ENCODE measurements around the gene CNOT1.
A peak's percentile ranks its signal among the peaks of the same experiment; 100 is the strongest.
"Not testable (repeated sequence)": the region's sequence is repeated elsewhere in the genome, so short reads cannot be mapped to it uniquely, and the experiment has no call there.

CNOT1 gene

DNA sequence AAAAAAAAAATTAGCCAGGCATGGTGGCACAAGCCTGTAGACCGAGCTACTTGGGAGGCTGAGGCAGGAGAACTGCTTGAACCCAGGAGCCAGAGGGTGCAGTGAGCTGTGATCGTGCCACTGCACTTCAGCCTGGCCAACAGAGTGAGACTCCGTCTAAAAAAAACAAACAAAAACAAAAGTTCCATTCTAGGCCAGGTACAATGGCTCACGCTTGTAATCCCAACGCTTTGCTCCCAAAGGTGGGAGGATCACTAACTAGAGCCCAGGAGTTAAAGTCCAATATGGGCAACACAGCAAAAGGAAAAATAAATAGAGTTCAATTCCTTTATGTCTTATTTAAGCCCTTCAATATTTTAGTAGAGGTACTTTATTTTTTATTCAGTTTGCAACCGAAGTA lies 47.5 kb downstream of the CNOT1 start:
- no peak for DNase-seq

DNA sequence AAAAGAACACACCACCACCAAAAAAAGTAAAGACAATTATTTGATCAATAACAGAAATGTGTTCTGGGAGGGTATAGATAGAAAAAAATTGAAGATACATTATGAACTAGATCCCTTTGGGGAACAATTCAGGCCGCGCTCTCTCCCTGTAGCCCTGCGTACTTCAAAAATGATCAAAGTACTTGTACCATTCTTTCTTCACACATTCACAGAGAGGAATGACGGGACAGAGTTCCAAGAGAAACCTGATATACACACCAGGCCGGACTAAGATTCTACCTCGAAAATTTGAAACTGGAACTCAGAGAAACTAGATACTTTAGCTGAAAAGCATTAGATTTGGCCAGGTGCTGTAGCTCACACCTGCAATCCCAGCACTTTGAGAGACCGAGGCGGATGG lies 50.0 kb downstream of the CNOT1 start:
- no peak for DNase-seq

DNA sequence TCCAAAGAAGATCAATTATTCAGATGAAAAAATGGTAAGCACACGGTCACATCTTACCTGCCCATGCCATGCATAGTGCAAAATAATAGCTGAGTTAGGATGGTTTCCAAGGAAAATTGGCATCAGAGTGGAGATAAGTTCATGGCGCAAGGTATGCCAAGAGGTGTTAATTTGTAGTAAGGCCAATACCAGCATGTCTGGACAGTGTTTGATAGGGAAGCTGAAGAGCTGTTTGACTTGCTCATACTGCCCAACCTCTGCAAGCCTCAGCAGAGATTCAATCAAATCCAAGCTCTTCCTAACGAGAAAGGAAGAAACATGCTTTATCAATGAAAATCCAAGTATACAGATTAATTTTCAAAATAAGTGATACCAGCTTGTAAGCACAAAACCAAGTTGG lies 51.0 kb downstream of the CNOT1 start:
- DNase-seq, result no peak

DNA sequence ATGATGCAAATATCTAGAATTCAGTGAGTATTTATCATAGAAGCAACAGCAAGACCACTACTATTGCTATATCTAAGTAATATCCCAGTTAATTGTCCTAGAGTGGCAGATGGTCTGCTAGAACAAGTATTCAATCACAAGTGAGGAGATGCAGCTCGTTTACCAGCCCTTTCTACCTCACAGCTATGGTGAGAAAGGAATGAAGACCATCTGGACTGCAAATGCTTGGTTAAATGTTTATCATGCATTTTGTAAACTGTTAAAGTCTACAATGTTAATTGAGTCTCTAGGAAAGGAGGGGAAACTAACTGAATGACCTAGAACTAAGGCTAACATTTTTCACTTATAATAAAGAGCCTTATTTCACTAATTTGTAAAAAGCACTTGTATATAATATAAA lies 52.5 kb downstream of the CNOT1 start:
- DNase-seq, result no peak

DNA sequence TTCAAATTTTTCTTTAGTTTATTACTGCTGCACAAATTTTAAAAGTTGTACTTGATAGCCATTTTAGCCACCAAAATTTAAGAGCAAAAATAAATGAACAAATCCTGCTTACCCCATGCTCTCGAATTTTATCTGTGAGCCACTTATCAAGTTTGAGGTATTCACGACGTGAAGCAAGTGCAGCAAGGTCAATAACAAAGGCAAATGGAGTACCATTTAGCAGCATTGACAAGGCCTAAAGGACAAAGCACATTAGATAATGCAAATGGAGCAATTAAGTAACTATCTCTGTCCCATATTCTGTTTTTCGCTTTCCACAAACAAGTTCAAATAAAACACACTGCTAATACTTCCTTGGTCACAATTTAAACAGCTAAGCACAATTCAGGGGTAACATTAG lies 54.7 kb downstream of the CNOT1 start:
- no peak for DNase-seq

DNA sequence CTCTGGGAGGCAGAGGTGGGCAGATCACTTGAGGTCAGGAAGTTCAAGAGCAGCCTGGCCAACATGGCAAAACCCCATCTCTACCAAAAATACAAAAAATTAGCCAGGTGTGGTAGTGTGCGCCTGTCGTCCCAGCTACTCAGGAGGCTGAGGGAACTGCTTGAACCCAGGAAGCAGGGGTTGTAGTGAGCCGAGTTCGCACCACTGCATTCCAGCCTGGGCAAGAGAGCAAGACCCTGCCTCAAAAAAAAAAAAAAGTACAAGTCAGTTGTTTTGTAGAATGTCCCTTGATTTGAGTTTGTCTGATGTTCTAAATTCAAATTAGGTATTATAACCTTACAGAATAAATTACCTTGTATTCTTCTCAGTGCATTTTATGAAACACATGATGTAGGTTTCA lies 63.9 kb downstream of the CNOT1 start:
- not testable (repeated sequence) for DNase-seq

DNA sequence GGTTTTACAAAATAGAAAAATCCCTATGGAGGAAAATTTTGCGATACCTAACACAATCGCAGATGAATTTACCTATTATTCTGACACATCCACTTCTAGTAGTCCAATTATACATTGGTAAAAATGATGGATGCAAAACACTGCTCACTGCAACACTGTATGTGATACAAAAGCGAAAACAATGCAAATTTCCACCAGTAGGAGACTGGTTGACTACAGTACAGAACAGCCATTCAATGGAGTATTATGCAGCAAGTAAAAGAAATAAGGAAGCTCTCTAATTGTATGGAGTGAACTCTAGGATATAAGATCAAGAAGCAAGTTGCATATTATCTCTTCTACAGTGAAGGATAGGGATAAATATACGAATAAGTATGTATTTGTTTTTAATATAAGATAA lies 65.9 kb downstream of the CNOT1 start:
- peak in 1 of 4 experiments; percentile 8 for DNase-seq

DNA sequence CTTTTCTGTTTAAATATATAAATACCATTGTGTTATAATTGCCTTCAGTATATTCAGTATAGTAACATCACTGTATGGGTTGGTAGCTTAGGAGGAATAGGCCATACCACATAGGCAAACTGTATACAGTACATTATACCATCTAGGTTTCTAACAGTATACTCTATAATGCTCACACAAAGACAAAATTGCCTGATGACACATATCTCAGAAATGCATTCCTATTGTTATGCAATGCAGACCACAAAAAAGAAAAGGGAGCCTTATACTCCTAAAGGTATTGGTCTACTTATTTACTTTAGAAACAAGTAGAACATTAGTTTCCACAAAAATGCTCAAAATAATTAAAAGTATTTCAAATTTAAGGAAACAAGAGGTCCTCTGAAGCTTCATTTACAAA lies 66.4 kb downstream of the CNOT1 start:
- no peak for DNase-seq

DNA sequence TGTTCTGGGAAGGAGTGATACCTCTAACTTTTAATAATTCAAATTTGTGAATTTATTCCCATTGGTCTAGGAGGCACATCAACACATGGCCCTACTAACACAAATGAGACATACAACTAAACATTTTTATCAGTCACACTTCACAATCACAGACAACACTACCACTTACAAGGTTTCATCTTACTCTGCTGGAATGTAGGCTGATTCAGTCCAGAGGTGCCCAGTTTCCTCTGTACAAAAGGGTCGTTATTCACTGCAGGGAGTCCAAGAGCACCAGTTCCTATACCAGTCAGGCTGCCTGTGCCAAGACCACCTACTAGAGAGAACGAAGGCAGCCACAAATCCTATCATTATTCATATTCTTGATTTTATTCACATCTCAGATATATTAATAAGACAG lies 72.9 kb downstream of the CNOT1 start:
- DNase-seq, result no peak

DNA sequence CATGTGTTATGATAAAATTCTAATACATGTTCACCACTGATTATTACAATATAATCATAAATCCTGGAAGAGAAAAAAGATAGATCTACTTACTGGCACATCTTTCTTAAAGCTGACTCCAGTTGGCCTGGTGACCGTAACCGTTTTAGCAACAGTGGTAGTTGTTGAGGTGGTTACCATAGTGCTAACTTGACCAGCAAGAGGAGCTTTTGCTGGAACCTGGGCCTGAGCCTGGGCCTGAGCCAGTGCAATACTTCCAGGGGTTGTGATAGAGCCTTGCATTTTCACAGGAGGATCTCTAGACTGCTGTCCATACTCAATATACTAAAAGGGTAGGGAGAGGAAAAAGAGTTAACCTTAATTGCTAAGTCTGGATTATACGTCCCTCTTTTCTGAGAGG lies 78.1 kb downstream of the CNOT1 start:
- DNase-seq, result no peak

DNA sequence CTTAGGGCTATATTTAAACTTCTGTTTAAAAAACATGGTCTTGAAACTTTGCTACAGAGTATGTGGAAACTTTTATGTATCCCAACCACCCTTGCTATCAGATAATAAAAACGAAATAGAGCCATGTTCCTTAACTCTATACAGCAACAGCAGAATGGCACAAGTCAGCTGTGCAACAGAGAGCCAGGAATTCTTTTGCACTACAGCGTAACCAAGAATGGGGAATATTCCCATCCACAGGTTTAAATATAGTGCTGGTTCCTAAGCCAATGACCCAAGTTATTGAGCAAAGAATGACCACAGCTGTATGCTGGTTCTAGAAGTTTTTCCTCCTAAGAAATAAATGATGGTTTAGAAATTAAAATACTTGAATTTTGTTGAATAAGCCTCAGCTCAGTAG lies 81.2 kb downstream of the CNOT1 start:
- DNase-seq, result no peak

DNA sequence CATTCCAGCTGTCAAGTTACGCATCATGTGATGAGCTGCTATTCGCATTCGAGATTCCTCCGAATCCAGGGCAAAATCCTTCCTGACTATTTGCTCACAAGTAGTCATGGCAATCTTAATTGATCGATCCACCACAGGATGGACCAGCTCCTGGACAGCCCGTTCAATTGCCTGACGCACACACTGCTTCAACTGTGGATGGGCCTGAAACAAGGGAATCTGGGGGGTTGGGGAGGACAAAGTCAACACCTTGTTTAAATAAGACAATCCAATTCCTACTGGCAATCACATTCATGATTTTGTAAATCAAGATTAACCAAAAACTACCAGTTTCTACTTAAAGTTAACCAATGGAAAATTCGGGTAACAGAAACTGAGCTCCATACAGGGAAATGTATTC lies 85.9 kb downstream of the CNOT1 start:
- DNase-seq, result no peak

DNA sequence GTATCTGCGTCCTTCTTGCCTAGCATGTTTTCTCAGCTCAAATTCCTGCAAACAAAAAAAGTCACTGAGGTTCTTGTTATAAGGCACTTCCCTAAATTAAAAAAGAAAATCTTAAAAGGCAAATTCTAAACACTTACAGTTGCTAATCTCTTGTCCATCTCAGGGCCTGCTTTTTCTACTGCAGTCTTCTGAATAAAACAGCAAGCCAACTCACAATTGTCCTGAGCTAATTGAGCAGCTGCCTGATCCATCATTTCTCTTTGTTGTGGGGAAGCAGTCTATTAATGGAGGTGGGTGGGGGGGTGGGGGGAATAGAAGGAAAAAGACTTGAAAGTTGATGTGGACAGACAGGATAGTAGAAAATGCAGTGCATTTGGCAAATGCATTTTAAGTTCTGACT lies 87.3 kb downstream of the CNOT1 start:
- no peak for DNase-seq

DNA sequence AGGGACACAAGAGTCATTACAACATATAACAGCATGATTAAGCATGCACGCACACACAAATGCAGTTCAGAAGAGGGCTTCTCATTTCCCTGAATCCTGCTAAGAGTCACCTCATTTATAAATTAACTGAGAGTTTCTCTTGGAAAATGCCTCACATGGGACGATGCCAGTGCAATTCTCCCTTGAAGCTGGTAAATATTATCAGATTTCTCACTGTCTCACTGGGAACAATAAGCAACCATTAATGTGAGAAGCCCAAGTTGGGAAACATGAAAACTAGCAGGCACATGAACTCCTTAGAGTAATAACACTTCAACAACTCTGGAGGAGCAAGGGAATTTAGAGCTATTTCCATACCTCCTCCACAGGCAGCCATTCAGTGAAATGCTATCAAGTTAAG lies 87.9 kb downstream of the CNOT1 start:
- no peak for DNase-seq

DNA sequence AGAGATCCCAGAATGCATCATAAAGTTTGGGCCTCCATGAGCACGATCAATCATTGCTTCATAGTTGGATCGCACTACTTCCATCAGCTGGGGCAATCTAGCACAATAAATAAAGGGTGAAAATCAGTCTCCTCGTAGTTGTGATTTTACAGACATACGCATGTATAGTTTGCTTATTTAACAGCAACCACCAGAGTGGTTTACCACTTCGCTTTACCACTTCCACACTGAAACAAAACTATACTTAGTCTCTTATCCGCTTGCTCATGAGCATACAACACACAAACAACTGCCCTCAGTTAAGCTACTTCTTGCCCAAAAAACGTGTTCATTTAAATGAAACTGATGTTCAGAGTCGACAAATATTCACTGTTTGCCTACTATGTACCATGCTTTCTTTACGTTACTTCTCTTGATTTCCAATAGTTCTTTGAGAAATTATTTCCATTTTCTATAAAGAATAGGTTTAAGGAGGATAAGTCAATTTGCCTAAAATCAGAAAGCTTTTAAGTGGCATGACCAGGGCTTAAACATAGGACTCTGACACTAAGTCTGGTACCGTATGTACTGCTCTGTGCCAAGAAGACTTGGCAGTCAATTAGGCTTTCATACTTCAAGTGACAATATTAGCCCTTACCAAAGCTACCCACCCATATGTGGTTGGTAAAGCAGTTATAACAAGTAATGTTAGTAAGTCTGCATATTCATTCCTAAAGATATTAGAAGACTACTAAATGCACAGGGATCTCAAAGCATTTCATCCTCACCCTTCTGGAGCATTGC lies 92.3 kb downstream of the CNOT1 start:
- DNase-seq, result no peak

DNA sequence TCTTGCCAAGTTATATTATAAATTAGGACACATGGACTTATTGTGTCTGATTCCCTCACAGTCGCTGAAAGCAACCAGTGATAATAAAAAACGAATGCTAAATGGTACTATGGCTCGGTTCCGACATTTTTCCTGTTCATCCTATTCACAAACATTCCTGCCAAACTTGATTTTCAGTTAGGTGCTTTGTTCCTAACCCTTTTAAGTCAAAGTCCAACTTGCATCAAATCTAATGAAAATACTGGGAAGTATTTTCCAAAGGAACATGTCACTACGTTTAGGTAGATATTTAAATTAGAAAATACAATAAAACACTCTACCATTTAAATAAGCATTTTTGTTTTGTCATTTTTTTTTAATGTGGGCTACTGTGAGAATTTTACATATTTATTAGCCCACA lies 93.3 kb downstream of the CNOT1 start:
- DNase-seq, result no peak

DNA sequence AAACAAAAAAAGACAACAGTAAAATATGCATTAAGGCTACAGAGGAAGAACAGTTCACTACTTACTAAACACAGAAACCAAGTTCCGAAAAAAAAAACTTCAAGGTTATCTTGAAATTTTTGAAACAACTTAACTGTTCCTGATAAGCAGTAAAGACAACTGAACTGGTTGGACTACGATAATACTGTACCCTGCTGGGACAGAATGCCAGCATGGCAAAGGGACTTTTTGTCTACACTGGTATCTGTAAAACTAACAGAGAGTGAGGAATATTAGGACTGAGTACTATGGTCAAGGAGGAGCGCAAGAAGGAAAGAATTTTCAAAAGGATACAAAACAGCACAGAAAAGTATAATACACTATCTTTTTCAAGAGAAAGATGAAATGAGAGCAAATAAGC lies 94.5 kb downstream of the CNOT1 start:
- DNase-seq, result no peak

DNA sequence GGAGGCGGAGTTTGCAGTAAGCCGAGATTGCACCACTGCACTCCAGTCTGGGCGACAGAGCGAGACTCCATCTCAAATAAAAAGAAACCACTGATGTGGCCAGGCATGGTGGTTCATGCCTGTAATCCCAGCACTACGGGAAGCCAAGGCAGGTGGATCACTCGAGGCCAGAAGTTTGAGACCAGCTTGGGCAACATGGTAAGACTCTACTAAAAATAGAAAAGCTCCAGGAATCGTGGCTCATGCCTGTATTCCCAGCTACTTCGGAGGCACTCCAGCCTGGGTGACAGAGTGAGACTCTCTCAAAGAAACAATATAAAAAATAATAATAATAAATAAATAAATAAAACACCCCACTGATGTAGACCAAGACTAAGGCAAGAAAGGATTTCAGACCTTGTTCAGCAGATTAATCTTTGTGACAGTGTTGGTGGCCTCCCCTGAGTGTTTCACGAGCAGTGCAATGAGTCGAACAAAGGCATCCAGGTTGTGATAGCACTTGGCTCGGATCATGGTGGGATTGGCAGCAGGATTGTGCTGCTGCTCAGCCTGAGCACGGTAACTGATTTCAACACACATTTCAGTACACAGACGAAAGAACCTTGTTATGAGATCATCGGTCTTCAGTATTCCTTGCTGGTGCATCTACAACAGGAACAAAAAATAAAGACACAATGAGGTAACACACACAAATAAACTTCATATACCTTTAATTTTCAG lies 95.7 kb downstream of the CNOT1 start:
- no peak for DNase-seq

DNA sequence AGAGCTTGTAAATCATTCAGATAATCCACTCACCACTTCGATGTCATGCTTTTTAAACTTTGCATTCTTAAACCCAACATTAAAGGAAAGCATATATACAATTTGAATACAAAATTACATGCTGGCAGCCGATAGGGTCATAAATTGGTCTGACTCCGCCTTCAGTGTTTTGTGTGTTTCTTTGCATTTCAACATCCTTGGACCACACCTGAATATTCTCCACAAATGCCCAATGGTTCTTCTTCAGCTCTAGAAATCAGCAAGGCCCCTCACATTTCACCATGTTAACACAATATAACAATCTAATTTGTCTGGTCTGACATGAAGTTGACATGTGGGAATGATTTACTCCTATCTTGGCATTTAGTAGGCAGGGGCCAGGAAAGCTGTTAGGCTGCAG lies 97.2 kb downstream of the CNOT1 start:
- no peak for DNase-seq

DNA sequence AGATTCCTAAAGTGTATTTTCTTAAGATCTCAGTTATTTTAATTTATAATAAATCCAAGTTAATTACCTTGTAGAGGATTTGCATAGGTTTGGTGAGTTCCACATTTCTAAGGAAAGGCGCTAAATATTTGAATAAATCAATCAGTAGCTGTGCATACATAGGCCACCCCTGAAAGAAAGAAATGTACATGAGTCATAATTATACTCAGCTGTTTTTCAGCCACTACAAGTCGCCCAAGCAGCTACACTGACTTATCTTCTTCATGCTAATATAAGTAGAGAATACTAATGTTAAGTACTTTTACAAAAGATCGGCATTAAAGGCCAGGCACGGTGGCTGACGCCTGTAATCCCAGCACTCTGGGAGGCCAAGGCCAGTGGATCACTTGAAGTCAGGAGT lies 99.4 kb downstream of the CNOT1 start:
- no peak for DNase-seq

DNA sequence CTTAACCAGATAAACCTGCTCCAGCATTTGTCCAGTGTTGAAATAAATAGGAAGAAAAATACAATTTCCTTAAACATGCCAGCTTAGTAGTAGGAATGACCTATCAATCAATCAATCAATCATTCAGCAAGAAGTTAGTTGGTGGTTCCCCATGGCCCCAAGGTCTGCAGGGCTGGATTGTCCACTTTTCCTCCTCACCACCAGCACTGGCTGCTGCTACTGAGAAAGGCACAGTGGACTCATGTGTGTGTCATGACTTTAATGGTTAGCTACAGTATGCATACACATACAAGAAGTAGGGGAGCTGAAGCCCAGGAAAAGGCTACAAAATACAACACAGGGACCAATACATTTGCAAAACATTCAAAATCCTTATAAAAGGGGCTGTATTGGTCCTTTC lies 109.9 kb downstream of the CNOT1 start:
- no peak for DNase-seq

DNA sequence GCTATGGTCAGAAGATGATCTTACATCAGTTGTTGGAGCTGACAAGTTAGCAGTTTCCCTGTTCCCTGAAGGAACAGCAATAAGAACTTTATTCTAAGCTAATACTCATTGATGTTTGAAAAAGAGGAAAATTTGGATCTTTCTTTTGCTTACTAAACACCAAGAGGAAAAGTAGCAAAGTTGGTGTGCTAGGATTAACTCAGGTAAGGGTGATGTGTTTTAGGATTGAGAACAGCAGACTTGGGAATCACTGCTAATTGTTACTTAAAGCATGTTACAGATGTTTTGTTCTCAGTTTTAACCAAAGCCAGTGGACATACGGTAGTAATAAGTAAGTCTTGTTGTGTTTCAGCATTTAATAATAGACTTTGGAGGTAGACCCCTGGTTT lies 110.7 kb downstream of the CNOT1 start:
- DNase-seq, result no peak

DNA sequence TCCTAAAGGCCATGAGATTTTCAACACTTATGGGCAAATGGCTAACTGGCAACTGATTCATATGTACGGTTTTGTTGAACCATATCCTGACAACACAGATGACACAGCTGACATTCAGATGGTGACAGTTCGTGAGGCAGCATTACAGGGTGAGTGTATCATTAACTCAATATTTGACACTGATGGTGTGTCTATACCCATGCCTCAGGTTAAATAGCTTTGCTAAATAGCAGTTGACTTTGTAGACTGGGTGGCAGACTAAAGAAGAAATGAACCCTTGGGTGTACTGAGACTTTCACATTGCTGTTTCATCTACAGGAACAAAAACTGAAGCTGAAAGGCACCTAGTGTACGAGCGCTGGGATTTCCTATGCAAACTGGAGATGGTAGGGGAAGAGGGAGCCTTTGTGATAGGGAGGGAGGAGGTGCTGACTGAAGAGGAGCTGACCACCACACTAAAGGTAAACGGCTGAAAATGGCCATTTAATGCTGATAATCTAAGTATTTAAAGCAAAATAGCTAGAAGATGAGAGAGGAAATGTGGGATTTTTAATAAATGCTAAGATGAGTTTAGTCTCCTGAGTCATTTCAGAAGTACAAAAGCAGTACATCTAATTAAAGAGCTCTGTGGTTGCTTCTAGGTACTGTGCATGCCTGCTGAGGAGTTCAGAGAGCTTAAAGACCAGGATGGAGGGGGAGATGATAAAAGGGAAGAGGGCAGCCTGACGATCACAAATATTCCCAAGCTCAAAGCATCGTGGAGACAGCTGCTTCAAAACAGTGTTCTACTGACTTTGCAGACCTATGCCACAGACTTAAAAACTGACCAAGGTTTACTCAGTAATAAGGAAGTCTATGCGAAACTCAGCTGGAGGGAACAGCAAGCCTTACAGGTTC lies 111.3 kb downstream of the CNOT1 start:
- no peak for DNase-seq

DNA sequence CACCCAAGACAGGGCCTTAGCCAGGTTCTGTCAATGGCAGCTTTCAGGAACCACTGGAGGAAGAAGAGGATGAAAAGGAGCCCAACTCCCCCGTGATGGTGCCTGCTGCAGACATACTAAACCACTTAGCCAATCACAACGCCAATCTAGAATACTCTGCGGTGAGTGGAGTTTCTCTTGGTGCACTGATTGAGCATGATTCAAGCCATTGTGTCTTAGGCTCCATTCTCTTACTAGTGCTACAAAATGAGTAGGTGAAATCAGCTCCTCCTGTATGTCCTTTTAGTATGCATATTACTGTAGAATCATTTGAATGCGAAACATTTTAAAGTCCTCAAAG lies 112.9 kb downstream of the CNOT1 start:
- DNase-seq, result no peak

Measured in suppressor macrophage (primary cell).